Activated T-helper 2 cell treated with anti-CD3 and anti-CD28 coated beads, Interferon-gamma antibody, Interleukin-2, Interleukin-4, amounts not matched to agents 10 μg/mL and 5 μg/mL and 100 μg/mL, durations not matched to agents 14 hours and 24 hours and 36 hours (primary cell): ENCODE results near the gene PXN. TPM values are rescaled to one million over a fixed set of nuclear protein-coding genes. Genes with fewer than 3 reads are reported as not detected.
"Not testable (repeated sequence)": the region's sequence is repeated elsewhere in the genome, so short reads cannot be mapped to it uniquely, and the experiment has no call there.

Experiments
- DNase-seq: peaks from one replicate; pipeline ENCODE4 v3.0.0; 2021; ENCODE audit warnings: low spot score
- H3K27ac Mint-ChIP-seq: one replicate; pipeline ENCODE4 v1.8.0; 2021; ENCODE audit warnings: mixed read lengths
- H3K27me3 Mint-ChIP-seq: one replicate; pipeline ENCODE4 v1.8.0; 2021; ENCODE audit warnings: low read depth, mixed read lengths
- H3K36me3 Mint-ChIP-seq: one replicate; pipeline ENCODE4 v1.8.0; 2021; ENCODE audit warnings: low read depth, mixed read lengths
- H3K4me1 Mint-ChIP-seq: one replicate; pipeline ENCODE4 v1.8.0; 2021; ENCODE audit warnings: low read depth, mixed read lengths
- H3K4me3 Mint-ChIP-seq: one replicate; pipeline ENCODE4 v1.8.0; 2021; ENCODE audit warnings: low read depth, mild to moderate bottlenecking, moderate library complexity, mixed read lengths
- H3K9me3 Mint-ChIP-seq: one replicate; pipeline ENCODE4 v1.8.0; 2021; ENCODE audit warnings: mixed read lengths
- intact Hi-C: fragments of 100-400 bp; cut with micrococcal nuclease; formaldehyde crosslinking; loops from one replicate; pipeline ENCODE4 v1.15.1; 2023
- total RNA-seq: library from RNA; stranded (reverse); gene quantifications from 2 replicates; pipeline ENCODE4 v1.2.3, GENCODE V29; 2022

Gene PXN
- total RNA-seq, 1 donor from 2014 or later: 44.4 TPM

- Mint-ChIP-seq H3K4me3 (no peak overlapping the region), H3K9me3 (no peaks in the 10 kb centered on the region), H3K27ac (no peak overlapping the region), H3K36me3 (peaks cover 43% of the 10 kb centered on the region), H3K4me1 (no peaks in the 10 kb centered on the region), H3K27me3 (no peaks in the 10 kb centered on the region)
- intact Hi-C loops: no loop called here
- no peak for DNase-seq
Observed at GRCh38 chr12:120215357-120215735, 50.2 kb downstream of the PXN start.

GRCh38 chr12:120214626-120215356 lies 50.7 kb downstream of the PXN start:
- H3K36me3 Mint-ChIP-seq: peaks cover 39% of the 10 kb centered on the region

DNA sequence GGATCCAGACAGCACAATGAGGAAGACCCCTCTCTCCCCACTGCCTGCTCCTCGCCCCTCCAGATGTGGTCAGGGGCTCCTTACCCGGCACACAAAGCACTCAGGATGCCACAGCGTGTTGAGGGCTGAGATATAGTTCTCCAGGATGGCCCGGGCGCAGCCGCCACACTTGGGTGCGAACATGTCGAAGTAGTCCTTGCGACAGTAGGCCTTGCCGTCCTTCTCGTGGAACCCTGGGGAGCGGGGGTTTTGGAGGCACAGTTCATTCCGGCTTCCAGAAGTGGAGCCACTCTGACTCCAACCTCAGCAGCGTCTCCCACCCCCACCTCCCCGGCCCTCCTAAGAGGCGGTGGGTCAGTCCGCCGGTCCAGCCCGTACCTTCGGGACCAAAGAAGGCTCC lies 51.8 kb downstream of the PXN start:
- no peak for DNase-seq
- H3K27me3 Mint-ChIP-seq: no peaks in the 10 kb centered on the region

More at GRCh38 chr12:120214626-120215356, 50.7 kb downstream of the PXN start:
- no peaks in the 10 kb centered on the region for H3K9me3 Mint-ChIP-seq
- H3K27me3 Mint-ChIP-seq: no peaks in the 10 kb centered on the region
- H3K27ac Mint-ChIP-seq: no peak overlapping the region
- no peak overlapping the region for H3K4me3 Mint-ChIP-seq
- intact Hi-C loops: no loop called here
- no peaks in the 10 kb centered on the region for H3K4me1 Mint-ChIP-seq
- DNase-seq: no peak

DNA sequence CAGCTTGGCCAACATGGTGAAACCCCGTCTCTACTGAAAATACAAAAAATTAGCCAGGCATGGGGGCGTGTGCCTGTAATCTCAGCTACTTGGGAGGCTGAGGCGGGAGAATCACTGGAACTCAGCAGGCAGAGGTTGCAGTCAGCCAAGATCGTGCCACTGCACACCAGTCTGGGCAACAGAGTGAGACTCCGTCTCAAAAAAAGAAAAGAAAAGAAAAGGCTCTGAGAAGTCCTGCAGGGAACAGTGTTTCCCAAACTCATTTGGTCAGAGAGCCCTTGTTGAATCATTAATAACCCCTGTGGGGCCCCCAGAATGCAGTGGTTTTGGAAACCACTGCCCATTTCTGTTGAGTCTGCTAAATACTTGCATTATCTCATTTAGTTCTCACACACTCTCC lies 52.3 kb downstream of the PXN start:
- H3K9me3 Mint-ChIP-seq, H3K4me1 Mint-ChIP-seq, DNase-seq, intact Hi-C loops, H3K27ac Mint-ChIP-seq, H3K27me3 Mint-ChIP-seq, H3K4me3 Mint-ChIP-seq: not testable (repeated sequence)
- H3K36me3 Mint-ChIP-seq: peaks cover 33% of the 10 kb centered on the region

More for the DNA sequence above, 51.8 kb downstream of the PXN start:
- Mint-ChIP-seq H3K4me1 (no peaks in the 10 kb centered on the region), H3K9me3 (no peaks in the 10 kb centered on the region), H3K4me3 (no peak overlapping the region), H3K36me3 (peaks cover 38% of the 10 kb centered on the region), H3K27ac (no peak overlapping the region)
- intact Hi-C loops: no loop called here

DNA sequence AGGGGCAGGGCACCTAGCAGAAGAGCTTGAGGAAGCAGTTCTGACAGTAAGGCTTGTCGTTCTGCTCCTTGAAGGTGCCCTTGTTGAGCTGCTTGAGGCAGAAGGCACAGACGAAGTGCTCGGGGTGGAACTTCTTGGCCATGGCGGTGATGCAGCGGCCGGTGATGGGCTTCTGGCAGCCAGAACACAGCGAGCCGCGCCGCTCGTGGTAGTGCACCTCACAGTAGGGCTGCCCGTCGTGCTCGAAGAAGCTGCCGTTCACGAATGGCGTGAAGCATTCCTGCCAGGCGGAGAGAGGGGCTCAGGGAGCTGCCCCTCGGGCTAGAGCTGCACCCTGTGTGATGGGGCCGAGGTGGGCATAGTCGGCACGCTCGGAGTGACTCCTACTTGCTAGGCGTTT lies 53.2 kb downstream of the PXN start:
- Mint-ChIP-seq H3K27me3 (no peaks in the 10 kb centered on the region), H3K4me3 (no peak overlapping the region), H3K27ac (no peak overlapping the region), H3K4me1 (no peaks in the 10 kb centered on the region), H3K36me3 (peaks cover 39% of the 10 kb centered on the region), H3K9me3 (no peaks in the 10 kb centered on the region)
- intact Hi-C loops: no loop called here
- DNase-seq: no peak

- Mint-ChIP-seq H3K27me3 (no peaks in the 10 kb centered on the region), H3K4me3 (no peak overlapping the region), H3K9me3 (no peaks in the 10 kb centered on the region), H3K4me1 (no peaks in the 10 kb centered on the region), H3K36me3 (peaks cover 40% of the 10 kb centered on the region), H3K27ac (no peak overlapping the region)
- intact Hi-C loops: no loop called here
- no peak for DNase-seq
Observed at GRCh38 chr12:120211904-120212283, 53.6 kb downstream of the PXN start.

GRCh38 chr12:120211243-120211903 lies 54.2 kb downstream of the PXN start:
- peaks cover 43% of the 10 kb centered on the region for H3K36me3 Mint-ChIP-seq
- H3K4me1 Mint-ChIP-seq: no peaks in the 10 kb centered on the region
- H3K27ac Mint-ChIP-seq: no peak overlapping the region
- no peaks in the 10 kb centered on the region for H3K9me3 Mint-ChIP-seq
- no peak for DNase-seq
- H3K4me3 Mint-ChIP-seq: no peak overlapping the region
- no peaks in the 10 kb centered on the region for H3K27me3 Mint-ChIP-seq
- intact Hi-C loops: no loop called here

GRCh38 chr12:120209851-120210250 lies 55.7 kb downstream of the PXN start:
- DNase-seq: no peak
- peaks cover 34% of the 10 kb centered on the region for H3K36me3 Mint-ChIP-seq
- H3K9me3 Mint-ChIP-seq: no peaks in the 10 kb centered on the region
- H3K27ac Mint-ChIP-seq: no peak overlapping the region
- intact Hi-C loops: no loop called here
- H3K4me1 Mint-ChIP-seq: no peaks in the 10 kb centered on the region
- H3K27me3 Mint-ChIP-seq: no peaks in the 10 kb centered on the region
- H3K4me3 Mint-ChIP-seq: no peak overlapping the region

- no peak overlapping the region for H3K27ac Mint-ChIP-seq
Observed at GRCh38 chr12:120207227-120207626, 58.3 kb downstream of the PXN start.

DNA sequence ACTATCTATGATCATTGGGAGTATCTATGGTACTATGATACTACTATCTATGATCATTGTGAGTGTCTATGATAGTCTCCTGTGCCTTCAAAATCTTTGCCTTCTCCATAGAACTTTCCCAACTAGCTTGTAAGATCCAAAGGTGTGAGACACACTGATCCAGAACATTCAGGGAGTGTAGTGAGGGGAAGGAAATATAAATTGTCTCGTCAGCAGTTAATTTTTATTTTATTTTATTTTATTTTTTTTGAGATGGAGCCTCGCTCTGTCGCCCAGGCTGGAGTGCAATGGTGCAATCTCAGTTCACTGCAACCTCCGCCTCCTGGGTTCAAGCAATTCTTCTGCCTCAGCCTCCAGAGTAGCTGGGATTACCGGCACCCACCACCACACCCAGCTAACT lies 58.7 kb downstream of the PXN start:
- not testable (repeated sequence) for H3K4me3 Mint-ChIP-seq

More at GRCh38 chr12:120207227-120207626, 58.3 kb downstream of the PXN start:
- intact Hi-C loops: no loop called here
- Mint-ChIP-seq H3K4me3 (no peak overlapping the region), H3K36me3 (peaks cover 25% of the 10 kb centered on the region), H3K9me3 (no peaks in the 10 kb centered on the region), H3K27me3 (no peaks in the 10 kb centered on the region), H3K4me1 (peaks cover 5% of the 10 kb centered on the region)
- no peak for DNase-seq

GRCh38 chr12:120206228-120206627 lies 59.3 kb downstream of the PXN start:
- intact Hi-C loops: no loop called here
- Mint-ChIP-seq H3K4me1 (peaks cover 7% of the 10 kb centered on the region), H3K27me3 (no peaks in the 10 kb centered on the region), H3K4me3 (no peak overlapping the region), H3K9me3 (no peaks in the 10 kb centered on the region), H3K27ac (no peak overlapping the region), H3K36me3 (peaks cover 17% of the 10 kb centered on the region)
- no peak for DNase-seq

More for the DNA sequence above, 58.7 kb downstream of the PXN start:
- peaks cover 22% of the 10 kb centered on the region for H3K36me3 Mint-ChIP-seq
- H3K4me1 Mint-ChIP-seq, H3K27ac Mint-ChIP-seq, H3K9me3 Mint-ChIP-seq, intact Hi-C loops, DNase-seq, H3K27me3 Mint-ChIP-seq: not testable (repeated sequence)

GRCh38 chr12:120204171-120204570 lies 61.4 kb downstream of the PXN start:
- no peaks in the 10 kb centered on the region for H3K27me3 Mint-ChIP-seq
- peaks cover 10% of the 10 kb centered on the region for H3K4me1 Mint-ChIP-seq
- peaks cover 33% of the 10 kb centered on the region for H3K36me3 Mint-ChIP-seq
- H3K9me3 Mint-ChIP-seq: no peaks in the 10 kb centered on the region
- no peak overlapping the region for H3K4me3 Mint-ChIP-seq
- no peak overlapping the region for H3K27ac Mint-ChIP-seq
- DNase-seq: no peak
- intact Hi-C loops: no loop called here

DNA sequence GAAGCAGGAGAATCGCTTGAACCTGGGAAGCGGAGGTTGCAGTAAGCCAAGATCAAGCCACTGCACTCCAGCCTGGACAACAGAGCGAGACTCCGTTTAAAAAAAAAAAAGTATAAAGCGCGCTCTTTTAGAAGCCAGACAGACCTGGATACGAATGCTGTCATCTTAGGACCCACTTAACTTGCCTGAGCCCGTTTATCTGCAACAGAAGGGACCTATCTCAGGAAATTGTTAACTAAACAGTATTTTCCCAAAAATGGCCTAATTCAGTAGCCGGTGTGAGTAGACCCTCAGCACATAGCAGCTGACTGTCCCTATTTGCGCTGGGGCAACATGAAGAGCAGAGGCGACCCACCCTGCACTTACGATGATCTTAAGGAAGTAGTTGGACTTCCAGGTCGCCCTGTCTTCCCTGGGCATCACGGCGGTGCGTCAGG lies 65.1 kb downstream of the PXN start:
- H3K4me3 Mint-ChIP-seq: peak overlapping the region; percentile 98
- peaks cover 55% of the 10 kb centered on the region for H3K36me3 Mint-ChIP-seq
- intact Hi-C loops: no loop called here

More for the DNA sequence above, 65.1 kb downstream of the PXN start:
- H3K9me3 Mint-ChIP-seq: no peaks in the 10 kb centered on the region
- H3K27me3 Mint-ChIP-seq: no peaks in the 10 kb centered on the region
- DNase-seq: no peak
- H3K4me1 Mint-ChIP-seq: peaks cover 28% of the 10 kb centered on the region
- peak overlapping the region; percentile 97 for H3K27ac Mint-ChIP-seq
